ENCODE data around the gene GPC1.

DNA sequence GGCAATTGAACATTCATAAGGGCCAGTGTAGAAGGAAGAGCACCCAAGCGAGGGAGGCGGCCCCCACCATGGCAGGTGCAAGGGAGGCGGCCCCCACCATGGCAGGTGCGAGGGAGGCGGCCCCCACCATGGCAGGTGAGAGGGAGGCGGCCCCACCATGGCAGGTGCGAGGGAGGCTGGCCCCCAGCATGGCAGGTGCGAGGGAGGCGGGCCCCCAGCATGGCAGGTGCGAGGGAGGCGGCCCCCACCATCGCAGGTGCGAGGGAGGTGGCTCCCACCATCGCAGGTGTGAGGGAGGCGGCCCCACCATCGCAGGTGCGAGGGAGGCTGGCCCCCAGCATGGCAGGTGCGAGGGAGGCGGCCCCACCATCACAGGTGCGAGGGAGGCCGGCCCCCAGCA, 24.7 kb upstream of the GPC1 start:
- TF ChIP-seq CTCF (IDR thresholded peaks at IDR 0.05 in 4 of 5, conservative IDR thresholded peaks at IDR 0.05 in 1 of 5) (no peak), POLR2A (IDR thresholded peaks at IDR 0.05) (no peak)
